ENCODE measurements around the gene RIPOR2.

DNA sequence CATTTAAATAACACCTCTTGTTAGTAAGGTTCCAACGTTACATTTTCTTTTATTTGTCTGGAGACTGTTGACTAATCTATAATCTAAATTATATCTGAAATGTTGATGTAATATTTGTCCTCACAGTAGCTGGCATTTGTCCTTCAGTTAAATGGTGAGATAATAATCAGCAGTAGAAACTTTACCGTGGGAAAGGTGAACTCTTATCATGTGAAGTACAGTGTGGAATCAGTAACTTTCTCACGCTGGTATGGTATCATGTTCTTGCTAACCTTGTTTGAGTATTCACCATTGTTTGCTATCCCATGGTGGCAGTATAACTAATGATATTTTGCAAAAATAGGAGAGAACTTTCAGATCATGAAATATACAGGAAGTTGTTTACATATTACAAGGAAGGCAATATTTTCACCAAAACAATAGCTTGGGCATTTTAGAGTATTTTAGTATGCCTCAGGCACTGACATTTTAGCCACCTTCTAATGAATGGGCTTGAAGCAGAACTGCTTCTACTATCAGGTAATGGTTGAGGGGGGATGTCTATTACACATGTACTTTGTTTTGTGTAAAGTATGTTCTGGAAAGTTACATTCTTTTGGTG is 156.2 kb downstream of the RIPOR2 start:
- TF ChIP-seq ZNF302 (tag by site-specific recombination; IDR thresholded peaks at IDR 0.05; ENCODE audit: low read depth) (no peak), KLF7 (tag by site-specific recombination; IDR thresholded peaks at IDR 0.05; ENCODE audit: borderline replicate concordance) (no peak), ZBTB21 (tag by site-specific recombination; IDR thresholded peaks at IDR 0.05) (no peak), ZFP37 (tag by site-specific recombination; IDR thresholded peaks at IDR 0.05) (no peak), ZNF266 (tag by site-specific recombination; IDR thresholded peaks at IDR 0.05; ENCODE audit: low read depth) (no peak), SCRT2 (tag by site-specific recombination; IDR thresholded peaks at IDR 0.05) (no peak), TCF7L2 (IDR thresholded peaks at IDR 0.05; ENCODE audit: borderline replicate concordance, low read depth, low read length) (no peak), ZNF24 (tag by site-specific recombination; IDR thresholded peaks at IDR 0.05) (no peak)
- TF ChIP-seq, protein P1, sequence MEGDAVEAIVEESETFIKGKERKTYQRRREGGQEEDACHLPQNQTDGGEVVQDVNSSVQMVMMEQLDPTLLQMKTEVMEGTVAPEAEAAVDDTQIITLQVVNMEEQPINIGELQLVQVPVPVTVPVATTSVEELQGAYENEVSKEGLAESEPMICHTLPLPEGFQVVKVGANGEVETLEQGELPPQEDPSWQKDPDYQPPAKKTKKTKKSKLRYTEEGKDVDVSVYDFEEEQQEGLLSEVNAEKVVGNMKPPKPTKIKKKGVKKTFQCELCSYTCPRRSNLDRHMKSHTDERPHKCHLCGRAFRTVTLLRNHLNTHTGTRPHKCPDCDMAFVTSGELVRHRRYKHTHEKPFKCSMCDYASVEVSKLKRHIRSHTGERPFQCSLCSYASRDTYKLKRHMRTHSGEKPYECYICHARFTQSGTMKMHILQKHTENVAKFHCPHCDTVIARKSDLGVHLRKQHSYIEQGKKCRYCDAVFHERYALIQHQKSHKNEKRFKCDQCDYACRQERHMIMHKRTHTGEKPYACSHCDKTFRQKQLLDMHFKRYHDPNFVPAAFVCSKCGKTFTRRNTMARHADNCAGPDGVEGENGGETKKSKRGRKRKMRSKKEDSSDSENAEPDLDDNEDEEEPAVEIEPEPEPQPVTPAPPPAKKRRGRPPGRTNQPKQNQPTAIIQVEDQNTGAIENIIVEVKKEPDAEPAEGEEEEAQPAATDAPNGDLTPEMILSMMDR (tag by site-specific recombination; IDR thresholded peaks at IDR 0.05): no peak

Measured in HEK293 (cell line).